Thoracic aorta (tissue), 2 donors: ENCODE data around the gene CANX. TPM values are rescaled to one million over a fixed set of nuclear protein-coding genes. Genes with fewer than 3 reads are reported as not detected.

ENCODE experiments used
- ATAC-seq: fragments of 150-250 bp; one replicate; pipeline ENCODE4 v1.8.0; 2017; ENCODE audit warnings: low read depth; ENCODE audit not compliant: insufficient number of reproducible peaks, low FRiP score
- DNase-seq: peaks from one replicate; pipeline ENCODE4 v3.0.0-alpha.2; 2020; ENCODE audit warnings: low spot score
- H3K27ac ChIP-seq, 2 donors: fragments of 200-600 bp; sonication (generic); 1 replicate in 1 of 2; 2 replicates in 1 of 2; pipeline ENCODE4 v1.5.1; 2016; ENCODE audit warnings: mild to moderate bottlenecking in 2 of 2, moderate library complexity in 2 of 2
- H3K27me3 ChIP-seq: fragments of 200-600 bp; sonication (generic); replicated peaks from 2 replicates; pipeline ENCODE4 v1.6.0; 2016; ENCODE audit warnings: mild to moderate bottlenecking; ENCODE audit not compliant: insufficient read depth
- H3K36me3 ChIP-seq: fragments of 200-600 bp; sonication (generic); one replicate; pipeline ENCODE4 v1.5.1; 2016
- H3K4me1 ChIP-seq, 2 donors: fragments of 200-600 bp; sonication (generic); 1 replicate in 1 of 2; 2 replicates in 1 of 2; pipeline versions ENCODE4 v1.5.1 to v1.6.0; 2016; ENCODE audit warnings: low read depth in 2 of 2, mild to moderate bottlenecking in 1 of 2; ENCODE audit not compliant: control insufficient read depth in 1 of 2
- H3K4me3 ChIP-seq: fragments of 200-600 bp; sonication (generic); 2 replicates; pipeline ENCODE4 v1.5.1; 2016; ENCODE audit warnings: mild to moderate bottlenecking
- H3K9me3 ChIP-seq: fragments of 200-600 bp; sonication (generic); 2 replicates; pipeline ENCODE4 v1.5.1; 2016
- CTCF ChIP-seq: fragments of 200-600 bp; sonication (generic); IDR thresholded peaks from one replicate; pipeline ENCODE4 v1.5.1; 2019; ENCODE audit warnings: antibody characterized with exemption
- total RNA-seq, 2 donors: library from RNA; depleted of rRNA; stranded (reverse); fragments of >200 nt; gene quantifications; one replicate each; pipeline versions ENCODE4 v1.1.0 to v1.2.3, GENCODE V29; 2016

CANX gene
- total RNA-seq, 2 donors from 2014 or later = 240 to 371 TPM

- ATAC-seq (no peak), DNase-seq (no peak)
- TF ChIP-seq CTCF = no peak
- Histone ChIP-seq H3K27ac (no peak overlapping the region), H3K36me3 (peaks cover 68% of the 10 kb centered on the region), H3K4me3 (no peak overlapping the region), H3K4me1 (peaks cover 0 to 4% of the 10 kb centered on the region in 2 donors), H3K9me3 (no peaks in the 10 kb centered on the region), H3K27me3 (no peaks in the 10 kb centered on the region)
These were observed 75.7 kb downstream of the CANX start for GRCh38 chr5:179774442-179774841.

GRCh38 chr5:179776411-179776938, 77.7 kb downstream of the CANX start:
- ATAC-seq (no peak), DNase-seq (no peak)
- H3K27me3 ChIP-seq = no peaks in the 10 kb centered on the region
- TF ChIP-seq CTCF = no peak
- no peaks in the 10 kb centered on the region for H3K9me3 ChIP-seq
- H3K27ac ChIP-seq = no peak overlapping the region
- no peak overlapping the region for H3K4me3 ChIP-seq
- peaks cover 53% of the 10 kb centered on the region for H3K36me3 ChIP-seq
- peaks cover 0 to 4% of the 10 kb centered on the region in 2 donors for H3K4me1 ChIP-seq

GRCh38 chr5:179777456-179777855, 78.7 kb downstream of the CANX start:
- peaks cover 0 to 4% of the 10 kb centered on the region in 2 donors for H3K4me1 ChIP-seq
- ATAC-seq (no peak), DNase-seq (no peak)
- no peak overlapping the region for H3K4me3 ChIP-seq
- H3K9me3 ChIP-seq = no peaks in the 10 kb centered on the region
- peaks cover 43% of the 10 kb centered on the region for H3K36me3 ChIP-seq
- no peak for TF ChIP-seq CTCF
- no peak overlapping the region for H3K27ac ChIP-seq
- no peaks in the 10 kb centered on the region for H3K27me3 ChIP-seq

GRCh38 chr5:179777909-179778308, 79.1 kb downstream of the CANX start:
- DNase-seq (no peak), ATAC-seq (no peak)
- H3K36me3 ChIP-seq = peaks cover 39% of the 10 kb centered on the region
- H3K27me3 ChIP-seq = no peaks in the 10 kb centered on the region
- no peak for TF ChIP-seq CTCF
- H3K27ac ChIP-seq = no peak overlapping the region
- H3K9me3 ChIP-seq = no peaks in the 10 kb centered on the region
- peaks cover 0 to 4% of the 10 kb centered on the region in 2 donors for H3K4me1 ChIP-seq
- no peak overlapping the region for H3K4me3 ChIP-seq

GRCh38 chr5:179778591-179778990, 79.8 kb downstream of the CANX start:
- ATAC-seq (no peak), DNase-seq (no peak)
- Histone ChIP-seq H3K36me3 (peaks cover 32% of the 10 kb centered on the region), H3K27ac (no peak overlapping the region), H3K9me3 (no peaks in the 10 kb centered on the region), H3K4me1 (peaks cover 0 to 4% of the 10 kb centered on the region in 2 donors), H3K27me3 (no peaks in the 10 kb centered on the region), H3K4me3 (no peak overlapping the region)
- no peak for TF ChIP-seq CTCF
